Measurements from ENCODE around the gene SUPT7L.

The SUPT7L gene, protein sequence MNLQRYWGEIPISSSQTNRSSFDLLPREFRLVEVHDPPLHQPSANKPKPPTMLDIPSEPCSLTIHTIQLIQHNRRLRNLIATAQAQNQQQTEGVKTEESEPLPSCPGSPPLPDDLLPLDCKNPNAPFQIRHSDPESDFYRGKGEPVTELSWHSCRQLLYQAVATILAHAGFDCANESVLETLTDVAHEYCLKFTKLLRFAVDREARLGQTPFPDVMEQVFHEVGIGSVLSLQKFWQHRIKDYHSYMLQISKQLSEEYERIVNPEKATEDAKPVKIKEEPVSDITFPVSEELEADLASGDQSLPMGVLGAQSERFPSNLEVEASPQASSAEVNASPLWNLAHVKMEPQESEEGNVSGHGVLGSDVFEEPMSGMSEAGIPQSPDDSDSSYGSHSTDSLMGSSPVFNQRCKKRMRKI

DNA sequence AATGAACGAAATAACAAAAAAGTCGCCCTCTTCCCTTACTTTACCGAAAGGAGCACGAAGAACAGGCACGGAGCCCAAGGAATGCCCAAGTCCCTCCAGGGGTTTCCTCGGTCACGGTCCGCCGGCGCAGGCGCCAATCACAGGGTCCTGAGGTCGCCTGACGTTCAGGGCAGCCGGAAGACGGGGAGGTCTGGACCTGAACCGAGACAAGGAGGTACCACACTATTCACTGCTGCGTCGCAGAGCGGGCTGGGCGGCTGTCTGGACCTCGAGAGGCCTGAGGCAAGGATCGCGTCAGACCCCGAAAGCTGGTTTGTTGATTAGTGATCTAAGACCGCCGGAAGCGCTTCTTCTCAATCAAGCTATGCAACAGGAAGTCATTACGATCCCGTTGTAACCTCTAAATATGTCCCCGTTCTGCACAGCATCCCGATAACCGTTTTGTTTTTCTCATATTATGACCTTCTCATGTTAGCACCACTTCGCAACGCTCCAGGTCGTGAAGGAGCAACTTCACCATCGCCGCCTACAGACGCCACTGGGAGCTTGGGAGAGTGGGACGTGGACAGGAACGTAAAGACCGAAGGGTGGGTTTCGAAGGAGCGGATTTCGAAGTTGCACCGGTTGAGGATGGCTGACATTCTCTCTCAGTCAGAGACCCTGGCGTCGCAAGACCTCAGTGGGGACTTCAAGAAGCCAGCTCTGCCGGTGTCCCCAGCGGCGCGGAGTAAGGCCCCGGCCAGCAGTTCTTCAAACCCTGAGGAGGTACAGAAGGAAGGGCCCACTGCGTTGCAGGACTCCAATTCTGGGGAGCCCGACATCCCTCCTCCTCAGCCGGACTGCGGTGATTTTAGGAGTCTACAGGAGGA is at the start of gene SUPT7L, which contains the start of gene SLC4A1AP:
Gene SUPT7L (minus strand): TSS at position 330 of the 869 bp plus-strand sequence. CDS start 1,422 bp downstream, outside the sequence.
Gene SLC4A1AP (plus strand): TSS at position 605 of the 869 bp plus-strand sequence. CDS start 26 bp downstream, at position 631.
- DNase-seq (ENCODE audit: low spot score), result peak; percentile 91

DNA sequence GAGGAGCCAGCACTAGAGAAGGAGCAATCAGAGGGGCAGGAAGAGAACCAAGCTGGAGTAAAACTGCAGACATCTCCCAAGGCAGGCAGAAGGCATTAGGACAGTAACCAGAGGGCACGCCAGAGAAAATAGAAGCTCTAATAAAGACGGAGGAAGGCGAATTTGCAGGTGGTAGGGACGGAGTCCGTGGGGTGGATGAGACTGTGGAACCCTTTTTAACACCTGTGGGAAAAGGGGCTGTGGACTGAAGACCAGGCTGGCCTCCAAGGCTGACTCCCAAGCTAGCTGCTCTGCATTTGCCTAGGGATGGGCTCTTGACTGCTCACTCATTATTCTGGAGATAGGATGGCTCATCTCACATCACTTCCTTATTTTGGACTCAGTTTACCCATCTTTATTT is 49.8 kb upstream of the SUPT7L start:
- no peak for DNase-seq (ENCODE audit: low spot score)

DNA sequence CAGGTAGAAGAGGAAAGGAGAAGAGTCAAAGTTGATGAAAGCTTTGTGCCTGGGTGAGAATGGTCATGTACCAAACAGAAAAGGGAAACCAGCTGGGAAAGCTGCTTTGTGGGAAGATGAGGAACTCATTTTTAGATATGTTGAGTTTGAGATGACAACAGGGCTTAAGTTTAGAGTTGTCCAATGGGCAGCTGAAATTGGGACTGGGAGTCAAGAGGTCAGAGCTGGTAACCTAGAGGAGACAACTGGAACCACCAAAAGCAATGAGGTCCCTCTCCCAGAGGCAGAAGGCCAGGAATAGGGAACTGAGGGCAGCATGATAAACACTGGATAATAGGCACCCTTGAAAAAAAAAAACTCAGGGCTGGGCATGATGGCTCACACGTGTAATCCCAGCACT is 49.1 kb upstream of the SUPT7L start:
- no peak for DNase-seq (ENCODE audit: low spot score)

DNA sequence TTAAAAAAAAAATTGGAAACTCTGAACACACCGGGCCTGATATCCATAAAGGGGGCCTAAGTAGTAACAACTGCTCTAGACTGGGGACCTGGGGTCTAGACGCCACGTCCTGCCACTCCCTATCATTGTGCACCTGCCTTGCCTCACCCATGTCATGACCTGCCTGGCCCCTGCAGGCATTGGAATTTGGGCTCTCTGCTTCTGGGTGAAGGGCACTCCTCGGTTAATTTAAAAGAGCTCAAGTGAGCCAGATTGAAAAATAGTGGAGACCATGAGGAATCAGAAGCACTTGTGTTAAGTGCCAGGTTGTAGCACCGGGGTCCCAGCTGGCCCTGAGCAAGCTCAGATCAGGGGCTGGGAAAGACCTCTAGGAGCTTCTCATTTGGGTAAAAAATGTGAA is 48.4 kb upstream of the SUPT7L start:
- DNase-seq (ENCODE audit: low spot score), result no peak

DNA sequence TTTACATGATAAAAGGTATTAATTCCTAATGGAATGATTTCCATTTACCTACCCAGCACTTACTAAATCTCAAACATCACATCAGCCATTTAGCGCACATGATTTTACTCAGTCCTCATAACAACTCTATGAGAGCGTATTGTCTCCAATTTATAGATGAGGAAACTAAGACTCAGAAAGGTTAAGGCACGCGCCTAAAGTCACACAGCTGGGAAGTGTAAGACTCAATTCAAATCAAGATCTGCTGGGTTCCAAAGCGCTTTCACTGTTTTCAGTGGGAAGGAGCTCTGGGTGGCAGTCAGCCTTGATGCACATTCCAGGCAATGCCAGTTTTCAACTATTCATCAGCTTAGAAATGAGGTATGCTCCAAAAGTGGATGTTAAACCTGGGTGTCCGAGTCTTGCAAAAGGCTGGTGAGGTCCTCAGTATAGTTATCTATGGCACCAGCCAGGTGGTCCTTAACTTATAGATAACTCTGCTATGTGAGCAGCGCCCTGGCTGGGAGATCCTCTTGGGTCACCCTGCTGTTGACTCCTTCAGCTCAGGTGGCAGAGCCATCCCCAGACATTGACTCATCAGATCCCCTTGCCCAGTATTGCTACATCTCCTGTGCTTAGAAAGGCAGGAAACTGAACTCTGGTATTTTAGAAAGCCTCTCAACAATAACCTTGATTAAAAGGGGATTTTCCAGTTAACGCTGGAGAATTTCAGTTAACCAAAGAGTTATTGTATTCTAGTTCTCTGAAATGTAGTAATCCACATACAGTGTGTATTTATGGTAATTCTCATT is 47.4 kb upstream of the SUPT7L start:
- DNase-seq (ENCODE audit: low spot score), result no peak

DNA sequence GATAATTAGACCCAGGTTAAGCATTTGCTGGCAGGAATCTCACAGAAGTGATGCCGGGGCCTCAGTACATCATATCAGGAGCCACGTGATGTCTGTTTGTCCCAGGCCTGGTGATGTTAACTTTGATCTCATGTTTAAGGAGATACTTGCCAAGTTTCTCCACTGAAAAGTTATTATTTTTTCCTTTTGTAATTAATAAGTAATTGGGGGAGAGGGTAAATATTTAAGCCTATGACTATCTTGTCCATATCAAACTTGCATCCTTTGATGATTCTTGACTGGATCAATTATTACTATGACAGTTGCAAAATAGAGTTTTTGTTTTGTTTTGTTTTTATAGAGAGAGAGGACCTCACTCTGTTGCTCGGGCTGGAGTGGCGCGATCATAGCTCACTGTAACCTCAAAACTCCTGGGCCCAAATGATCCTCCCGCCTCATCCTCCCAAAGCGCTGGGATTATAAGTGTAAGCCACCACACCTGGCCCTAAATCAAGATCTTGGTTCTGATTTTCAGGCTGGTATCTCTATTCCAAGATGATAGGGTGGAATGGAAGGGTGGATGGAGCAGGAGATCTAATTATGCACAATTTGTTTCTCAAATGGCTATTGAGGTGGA is 46.7 kb upstream of the SUPT7L start:
- DNase-seq (ENCODE audit: low spot score), result no peak

DNA sequence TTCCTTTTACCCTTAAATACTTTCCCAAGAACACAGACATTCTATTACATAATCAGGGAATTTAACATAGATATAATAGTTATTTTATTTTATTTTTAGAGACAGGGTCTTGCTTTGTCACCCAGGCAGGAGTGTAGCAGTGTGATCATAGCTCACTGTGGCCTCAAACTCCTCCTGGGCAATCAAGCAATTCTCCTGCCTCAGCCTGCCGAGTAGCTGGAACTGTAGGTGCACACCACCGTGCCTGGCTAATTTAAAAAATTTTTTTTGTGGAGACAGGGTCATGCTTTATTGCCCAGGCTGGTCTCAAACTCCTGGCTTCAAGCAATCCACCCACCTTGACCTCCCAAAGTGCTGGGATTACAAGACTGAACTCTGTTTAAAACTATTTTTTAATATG is 45.9 kb upstream of the SUPT7L start:
- DNase-seq (ENCODE audit: low spot score), result no peak

DNA sequence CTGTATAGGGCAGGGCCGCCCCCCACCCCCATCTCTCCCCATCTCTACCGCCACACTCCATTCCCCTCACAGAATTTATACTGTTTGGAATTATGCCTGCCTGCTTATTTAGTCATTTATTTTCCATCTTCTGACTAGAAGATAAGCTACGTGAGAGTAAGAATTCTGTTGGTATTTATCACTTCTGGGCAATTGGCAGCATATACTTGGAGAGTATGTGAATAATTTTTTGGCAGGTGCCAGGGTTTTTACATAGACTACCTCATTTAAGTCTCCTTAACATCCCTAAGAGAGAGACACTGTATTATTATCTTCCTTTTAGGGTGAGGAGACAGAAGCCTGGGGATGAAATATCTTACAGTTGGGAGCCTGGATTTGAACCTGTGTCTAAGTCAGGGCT is 45.3 kb upstream of the SUPT7L start:
- no peak for DNase-seq (ENCODE audit: low spot score)

DNA sequence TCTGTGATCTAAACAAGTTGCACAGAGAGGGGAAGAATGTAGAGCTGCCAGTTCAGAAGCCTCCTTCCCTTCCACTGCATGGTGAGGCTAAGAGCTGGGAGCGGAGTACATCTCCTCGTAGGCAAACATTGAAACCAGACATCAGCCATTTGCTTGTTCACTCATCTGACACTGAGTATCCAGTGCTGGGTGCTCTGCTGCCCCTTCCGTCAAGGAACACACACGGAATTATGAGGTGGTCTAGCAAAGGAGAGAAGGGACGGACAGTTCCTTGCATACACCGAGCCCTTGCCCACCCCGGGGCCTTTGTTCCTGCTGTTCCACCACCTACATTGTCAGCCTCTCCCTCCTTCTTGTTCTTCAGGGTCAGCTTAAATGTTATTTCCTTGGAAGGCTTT is 44.8 kb upstream of the SUPT7L start:
- no peak for DNase-seq (ENCODE audit: low spot score)

DNA sequence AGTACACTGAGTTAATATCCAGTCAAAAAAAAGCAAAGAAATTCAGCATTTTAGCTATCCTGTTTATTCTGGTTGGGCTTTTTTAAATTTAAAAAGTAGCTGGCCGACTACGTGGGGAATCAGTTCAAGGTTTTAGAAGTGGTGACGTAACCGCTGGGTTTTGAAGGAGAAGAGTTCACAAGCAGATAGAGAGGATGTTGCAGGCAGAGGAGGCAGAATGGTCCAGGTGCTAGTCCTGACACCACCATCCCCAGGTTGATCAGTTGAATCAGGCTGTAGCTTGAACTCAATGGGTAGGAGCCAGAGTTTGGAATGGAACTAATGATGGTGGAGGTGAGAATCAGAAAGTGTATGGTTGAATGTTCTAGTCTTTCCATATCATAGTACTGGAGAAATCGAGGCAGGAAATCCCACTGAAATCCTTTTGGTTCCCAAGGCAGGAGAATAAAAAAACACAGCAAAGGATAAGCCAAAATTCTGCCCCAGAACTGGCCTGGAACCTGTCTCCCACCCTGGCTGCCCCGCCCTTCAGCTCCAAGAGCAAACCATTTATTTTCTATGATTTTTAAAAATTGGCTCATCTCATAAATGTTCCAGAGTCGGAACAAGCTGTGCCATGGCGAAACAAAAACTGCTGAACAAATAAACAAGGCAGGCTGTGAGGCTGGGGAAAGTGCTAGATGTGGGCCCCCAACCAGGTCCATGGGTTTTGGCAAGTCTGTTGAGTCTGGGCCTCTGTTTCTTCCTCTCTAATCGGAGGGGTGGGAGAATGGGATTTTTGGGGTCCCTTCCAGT is 44.2 kb upstream of the SUPT7L start:
- DNase-seq (ENCODE audit: low spot score), result no peak

DNA sequence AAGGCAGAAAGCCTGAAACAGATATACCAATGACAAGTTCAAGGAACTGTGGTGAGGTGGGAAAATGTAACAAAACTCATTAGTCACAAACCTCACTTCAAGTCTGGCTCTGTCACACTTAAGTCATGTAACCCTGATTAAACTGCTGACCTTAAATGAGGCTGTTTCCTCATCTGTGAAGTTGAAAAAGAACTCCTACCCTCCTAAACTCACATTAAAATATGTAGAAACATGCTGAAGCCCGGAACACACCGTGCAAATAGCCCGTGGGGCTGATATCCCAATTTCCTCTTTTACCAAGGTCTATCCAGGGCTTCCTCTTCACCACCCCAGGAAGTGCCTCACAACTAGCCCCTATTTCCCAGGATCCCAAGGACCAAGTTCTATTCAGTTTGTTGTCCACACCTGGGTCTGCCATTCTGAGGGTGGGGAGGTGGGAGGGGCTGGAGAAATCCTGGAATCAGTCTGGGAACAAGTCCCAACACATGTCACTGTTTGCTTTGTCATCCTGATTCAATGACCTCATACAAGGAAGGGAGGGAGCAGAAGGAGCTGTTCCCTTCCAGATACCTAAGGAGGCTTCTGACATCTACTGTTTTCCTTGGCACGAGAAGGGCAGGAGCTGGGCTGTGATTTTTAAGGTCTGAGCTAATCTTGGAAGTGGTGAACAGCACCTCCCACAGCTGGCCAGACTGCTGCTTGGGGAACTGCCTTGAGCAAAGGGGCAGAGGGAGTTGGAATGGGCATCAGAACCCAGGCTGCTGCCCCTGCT is 42.6 kb upstream of the SUPT7L start:
- DNase-seq (ENCODE audit: low spot score), result peak; percentile 79

DNA sequence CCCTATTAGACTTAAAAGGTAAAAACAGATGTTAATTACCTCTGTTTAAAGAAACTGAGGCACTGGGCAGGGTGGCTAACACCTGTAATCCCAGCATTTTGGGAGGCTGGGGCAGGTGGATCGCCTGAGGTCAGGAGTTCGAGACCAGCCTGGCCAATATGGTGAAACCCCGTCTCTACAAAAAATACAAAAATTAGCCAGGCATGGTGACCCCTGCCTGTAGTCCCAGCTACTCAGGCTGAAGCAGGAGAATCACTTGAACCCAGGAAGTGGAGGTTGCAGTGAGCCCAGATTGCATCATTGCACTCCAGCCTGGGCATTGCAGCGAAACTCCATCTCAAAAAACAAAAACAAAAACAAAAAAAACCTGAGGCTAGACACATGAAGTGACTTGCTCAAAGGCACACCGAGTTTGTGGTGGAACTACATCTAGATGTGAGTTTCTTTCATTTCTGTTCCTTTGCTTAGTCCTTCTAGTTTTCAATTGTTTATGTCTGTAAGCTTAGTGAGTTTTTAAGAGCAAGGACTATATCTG is 41.0 kb upstream of the SUPT7L start:
- DNase-seq (ENCODE audit: low spot score), result no peak

DNA sequence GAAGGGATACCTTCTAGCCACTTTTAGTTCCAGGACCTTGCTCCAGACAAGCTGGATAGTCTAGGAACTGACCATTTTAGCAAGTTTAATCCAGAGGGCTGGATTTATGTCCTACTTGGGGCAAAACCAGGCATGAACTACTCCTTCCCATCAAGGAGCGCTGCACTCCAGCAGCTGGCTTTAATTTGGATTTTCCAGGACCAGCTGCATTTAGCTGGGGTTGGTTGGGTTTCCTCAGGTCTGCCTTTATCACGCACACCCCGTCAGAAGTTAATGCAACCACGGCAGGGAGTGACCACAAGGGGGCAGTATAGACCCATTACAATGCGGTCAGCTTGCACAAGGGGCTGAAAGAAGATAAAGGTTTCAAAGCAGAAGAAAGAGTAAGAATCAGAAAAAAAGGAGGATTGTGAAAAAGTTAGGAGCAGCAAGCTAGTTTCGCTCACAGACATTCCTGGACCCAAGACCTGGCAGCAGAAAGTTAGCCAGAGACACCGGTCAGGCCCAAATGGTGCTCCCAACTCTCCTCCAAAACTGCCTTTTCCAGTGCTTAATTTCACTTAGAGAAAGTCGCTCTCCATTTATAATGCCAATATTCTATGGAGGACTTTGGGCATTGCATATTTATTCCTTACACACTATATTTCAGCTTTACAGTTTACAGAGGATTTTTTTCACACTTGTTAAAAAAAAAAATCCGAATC is 40.4 kb upstream of the SUPT7L start:
- peak; percentile 76 for DNase-seq (ENCODE audit: low spot score)

DNA sequence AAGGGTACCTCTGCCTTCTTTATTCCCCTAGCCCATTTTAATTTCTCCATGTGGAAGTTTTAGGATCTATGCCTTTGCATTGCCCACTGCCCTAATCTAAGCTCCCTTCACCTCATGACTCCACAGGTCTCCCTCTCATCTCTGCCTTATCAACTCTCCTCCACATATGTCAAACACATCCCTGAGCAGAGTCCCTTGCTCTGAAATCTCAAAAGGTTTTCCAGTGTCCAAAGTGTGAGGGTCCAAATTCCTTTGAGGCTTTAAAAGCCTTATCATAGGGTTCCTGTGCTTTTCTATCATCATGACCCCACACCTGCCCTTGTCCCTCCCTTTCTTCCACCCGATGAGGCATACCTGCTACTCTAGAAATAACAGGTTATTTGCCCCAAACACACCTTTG is 38.9 kb upstream of the SUPT7L start:
- DNase-seq (ENCODE audit: low spot score), result no peak

DNA sequence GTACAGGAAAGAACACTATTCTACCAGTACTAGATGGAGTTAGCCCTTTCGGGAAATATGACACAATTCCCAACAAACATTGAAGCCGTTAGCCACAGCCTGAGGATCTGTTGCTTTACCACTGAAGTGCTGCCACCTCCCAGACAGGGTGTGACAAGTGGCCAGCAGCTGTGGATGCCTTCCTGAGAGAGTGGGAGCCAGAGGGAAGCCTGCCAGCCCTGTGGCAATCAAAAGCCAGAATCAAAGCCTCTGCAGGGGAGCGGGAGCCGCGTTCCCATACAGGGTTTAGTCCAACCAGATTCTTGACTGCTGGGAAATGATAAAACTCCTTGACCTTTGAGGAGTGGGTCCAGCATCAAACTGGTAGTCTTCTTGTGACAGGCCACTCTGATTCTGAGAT is 38.3 kb upstream of the SUPT7L start:
- DNase-seq (ENCODE audit: low spot score), result peak; percentile 52

DNA sequence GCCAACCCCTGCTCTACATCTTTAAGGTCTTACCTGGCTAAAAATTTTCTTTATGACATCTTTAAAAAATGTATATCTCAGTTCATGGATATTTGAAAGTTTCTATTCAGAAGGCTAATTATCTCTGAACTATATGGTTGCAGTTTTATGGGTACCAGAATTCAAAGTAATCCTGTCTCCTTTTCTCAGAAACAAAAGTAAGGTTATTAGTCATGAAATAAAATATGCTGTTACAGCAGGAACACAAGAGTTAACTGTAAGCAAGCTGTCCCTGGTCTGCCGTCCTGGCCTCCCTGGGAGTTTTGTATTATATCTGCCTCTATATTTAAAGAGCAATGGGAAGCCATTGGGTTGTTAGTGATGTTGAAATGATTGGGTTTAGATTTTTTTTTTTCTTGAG is 34.2 kb upstream of the SUPT7L start:
- DNase-seq (ENCODE audit: low spot score), result no peak

DNA sequence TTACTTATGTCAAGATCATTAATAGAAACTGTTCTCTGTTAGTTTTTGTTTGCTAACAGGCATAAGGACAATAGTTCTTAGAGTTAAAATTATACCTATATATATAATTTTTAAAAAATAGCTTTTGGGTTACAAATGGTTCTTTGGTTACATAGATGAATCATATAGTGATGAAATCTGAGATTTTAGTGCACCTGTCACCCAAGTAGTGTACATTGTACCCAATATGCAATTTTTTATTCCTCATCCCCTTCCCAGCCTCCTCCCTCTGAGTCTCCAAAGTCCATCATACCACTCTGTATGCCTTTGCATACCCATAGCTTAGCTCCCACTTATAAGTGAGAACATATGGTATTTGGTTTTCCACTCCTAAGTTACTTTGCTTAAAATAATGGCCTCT is 26.6 kb upstream of the SUPT7L start:
- no peak for DNase-seq (ENCODE audit: low spot score)

DNA sequence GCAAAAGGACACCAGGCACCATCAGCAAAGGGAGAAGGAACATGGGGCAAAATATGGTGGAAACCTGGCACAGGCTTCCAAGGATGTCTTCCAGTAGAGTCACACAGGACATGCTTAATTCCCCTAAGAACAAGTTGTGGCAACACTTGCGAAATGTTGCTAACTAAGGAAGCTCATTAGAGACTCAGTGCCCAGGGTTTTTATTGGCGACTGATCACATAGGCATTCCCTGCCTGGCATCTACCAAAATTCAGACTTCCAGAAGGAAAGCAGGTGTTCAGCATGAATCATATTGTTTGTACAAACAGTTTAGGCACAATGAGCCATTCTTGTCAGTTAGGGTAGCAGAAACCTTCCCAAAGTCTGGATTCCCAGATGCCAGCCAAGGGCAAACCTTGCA is 26.0 kb upstream of the SUPT7L start:
- no peak for DNase-seq (ENCODE audit: low spot score)

DNA sequence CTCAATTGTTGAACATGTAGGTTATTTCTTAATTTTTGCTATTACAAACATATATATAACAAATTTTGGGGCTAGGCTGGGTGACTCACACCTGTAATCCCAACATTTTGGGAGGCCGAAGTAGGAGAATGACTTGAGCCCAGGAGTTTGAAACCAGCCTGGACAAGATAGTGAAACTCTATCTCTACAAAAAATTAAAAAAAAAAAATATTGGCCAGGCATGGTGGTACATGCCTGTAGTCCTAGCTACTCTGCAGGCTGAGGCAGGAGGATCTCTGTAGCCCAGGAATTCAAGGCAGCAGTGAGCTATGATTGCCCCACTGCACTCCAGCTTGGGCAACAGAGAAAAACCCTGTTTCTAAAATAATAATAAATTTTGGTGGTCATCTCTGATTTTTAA is 23.8 kb upstream of the SUPT7L start:
- no peak for DNase-seq (ENCODE audit: low spot score)

Measured in SW480 (cell line).